ENCODE measurements around the gene NEK7. TPM values are rescaled to one million over a fixed set of nuclear protein-coding genes. Genes with fewer than 3 reads are reported as not detected.

NEK7 gene
- total RNA-seq, 2 donors from 2014 or later: 24.2 to 26.8 TPM

GRCh38 chr1:198259333-198260074, 102.7 kb downstream of the NEK7 start:
- DNase-seq: no peak
- Histone ChIP-seq H3K9me3 (ENCODE audit: control insufficient read depth, low read length) (no peaks in the 10 kb centered on the region), H3K9ac (ENCODE audit: extremely low read depth, low read length, poor library complexity, severe bottlenecking) (no peak overlapping the region), H3K4me1 (ENCODE audit: control insufficient read depth, insufficient read depth, low read length) (peaks cover 9% of the 10 kb centered on the region), H3K27me3 (ENCODE audit: control insufficient read depth, insufficient read depth, low read length, poor library complexity, severe bottlenecking) (peaks cover 6% of the 10 kb centered on the region), H3K36me3 (ENCODE audit: control insufficient read depth, insufficient read depth, low read length) (no peaks in the 10 kb centered on the region), H3K27ac (ENCODE audit: low read depth, low read length) (no peak overlapping the region), H3K4me3 (ENCODE audit: low read length) (no peak overlapping the region)
- no peak overlapping the region for H3K4me3 Mint-ChIP-seq
- H3K4me1 Mint-ChIP-seq: peaks cover 26% of the 10 kb centered on the region
- H3K36me3 Mint-ChIP-seq (ENCODE audit: low read depth): peaks cover 2% of the 10 kb centered on the region
- peaks cover 1% of the 10 kb centered on the region for H3K27me3 Mint-ChIP-seq (ENCODE audit: insufficient read depth)
- WGBS, 2 experiments (ENCODE audit: insufficient coverage in 1 of 2, insufficient read length in 1 of 2): 90 to 92% methylated on average over 3 of the region's 3 CpGs
- TF ChIP-seq CTCF (conservative IDR thresholded peaks at IDR 0.05): no peak
- no peaks in the 10 kb centered on the region for H3K9me3 Mint-ChIP-seq
- H3K27ac Mint-ChIP-seq: no peak overlapping the region

GRCh38 chr1:198261886-198262285, 105.1 kb downstream of the NEK7 start:
- TF ChIP-seq CTCF (conservative IDR thresholded peaks at IDR 0.05): no peak
- peaks cover 16% of the 10 kb centered on the region for H3K4me1 ChIP-seq (ENCODE audit: control insufficient read depth, insufficient read depth, low read length)
- no peaks in the 10 kb centered on the region for H3K9me3 ChIP-seq (ENCODE audit: control insufficient read depth, low read length)
- peaks cover 1% of the 10 kb centered on the region for H3K27me3 Mint-ChIP-seq (ENCODE audit: insufficient read depth)
- H3K36me3 Mint-ChIP-seq (ENCODE audit: low read depth): peaks cover 2% of the 10 kb centered on the region
- no peak overlapping the region for H3K27ac Mint-ChIP-seq
- no peak overlapping the region for H3K27ac ChIP-seq (ENCODE audit: low read depth, low read length)
- peaks cover 15% of the 10 kb centered on the region for H3K4me1 Mint-ChIP-seq
- DNase-seq: no peak
- H3K36me3 ChIP-seq (ENCODE audit: control insufficient read depth, insufficient read depth, low read length): no peaks in the 10 kb centered on the region
- H3K4me3 ChIP-seq (ENCODE audit: low read length): no peak overlapping the region
- no peaks in the 10 kb centered on the region for H3K9me3 Mint-ChIP-seq
- no peak overlapping the region for H3K9ac ChIP-seq (ENCODE audit: extremely low read depth, low read length, poor library complexity, severe bottlenecking)
- H3K27me3 ChIP-seq (ENCODE audit: control insufficient read depth, insufficient read depth, low read length, poor library complexity, severe bottlenecking): no peaks in the 10 kb centered on the region
- H3K4me3 Mint-ChIP-seq: no peak overlapping the region

- no peaks in the 10 kb centered on the region for H3K36me3 ChIP-seq (ENCODE audit: control insufficient read depth, insufficient read depth, low read length)
- H3K27me3 ChIP-seq (ENCODE audit: control insufficient read depth, insufficient read depth, low read length, poor library complexity, severe bottlenecking): no peaks in the 10 kb centered on the region
- H3K4me3 ChIP-seq (ENCODE audit: low read length): no peak overlapping the region
- no peak for DNase-seq
- Mint-ChIP-seq H3K4me1 (peaks cover 15% of the 10 kb centered on the region), H3K36me3 (ENCODE audit: low read depth) (no peaks in the 10 kb centered on the region), H3K27ac (no peak overlapping the region), H3K9me3 (no peaks in the 10 kb centered on the region), H3K4me3 (no peak overlapping the region), H3K27me3 (ENCODE audit: insufficient read depth) (no peaks in the 10 kb centered on the region)
- H3K27ac ChIP-seq (ENCODE audit: low read depth, low read length): no peak overlapping the region
- no peak overlapping the region for H3K9ac ChIP-seq (ENCODE audit: extremely low read depth, low read length, poor library complexity, severe bottlenecking)
- H3K9me3 ChIP-seq (ENCODE audit: control insufficient read depth, low read length): no peaks in the 10 kb centered on the region
- 85 to 98% methylated on average over 4 to 5 of the region's 5 CpGs for WGBS, 2 experiments (ENCODE audit: insufficient coverage in 1 of 2, insufficient read length in 1 of 2)
- no peak for TF ChIP-seq CTCF (conservative IDR thresholded peaks at IDR 0.05)
- H3K4me1 ChIP-seq (ENCODE audit: control insufficient read depth, insufficient read depth, low read length): peaks cover 16% of the 10 kb centered on the region
Observed at GRCh38 chr1:198263186-198263585, 106.4 kb downstream of the NEK7 start.

All from endodermal cell (in vitro differentiated cells).